Vagina (tissue), 2 donors: ENCODE data around the gene BFAR.

Experiments used
- CTCF ChIP-seq, 3 experiments: fragments of 450-650 bp in 2 of 3; fragments of 200-600 bp in 1 of 3; sonication (generic) in 1 of 3; IDR thresholded peaks; one replicate each; pipeline ENCODE4 v1.5.1; 2017 to 2019; ENCODE audit warnings: antibody characterized with exemption in 3 of 3, mild to moderate bottlenecking in 2 of 3, moderate library complexity in 2 of 3
- POLR2A ChIP-seq, 2 donors: fragments of 450-650 bp; IDR thresholded peaks; one replicate each; pipeline ENCODE4 v1.6.1; 2017; ENCODE audit warnings: antibody characterized with exemption in 2 of 2, mild to moderate bottlenecking in 2 of 2, moderate library complexity in 2 of 2

DNA sequence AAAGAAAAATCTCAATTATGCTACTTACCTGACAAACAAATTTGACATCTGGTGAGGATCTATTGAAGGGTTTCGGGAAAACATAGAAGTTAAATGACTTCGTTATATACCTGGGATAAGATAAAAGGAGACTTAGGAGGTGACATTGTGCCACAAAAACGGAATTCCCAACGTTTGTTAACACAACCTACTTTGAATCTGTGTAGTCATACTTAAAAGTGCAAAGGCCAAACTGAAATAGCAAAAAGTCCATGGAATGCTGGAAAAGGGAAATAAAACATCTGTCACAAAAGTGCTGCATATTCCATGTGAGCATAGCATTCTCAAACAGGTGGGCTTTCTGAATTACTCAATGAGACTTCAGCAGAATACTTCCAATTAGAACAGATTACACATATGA is 5.7 kb upstream of the BFAR start:
- TF ChIP-seq CTCF (IDR thresholded peaks at IDR 0.05): no peak
- no peak for TF ChIP-seq POLR2A (IDR thresholded peaks at IDR 0.05)
